ENCODE results near the gene ZSWIM4.

ZSWIM4 gene

GRCh38 chr19:13830741-13831536 lies 35.7 kb downstream of the ZSWIM4 start:
- Histone ChIP-seq H3K27ac (peak overlapping the region in 4 of 21 experiments; percentile 6 to 23 (median 8)), H3K4me3 (no peak overlapping the region)

GRCh38 chr19:13831537-13832467 lies 36.6 kb downstream of the ZSWIM4 start:
- no peak overlapping the region for H3K4me3 ChIP-seq
- peak overlapping the region in 4 of 21 experiments; percentile 7 to 23 (median 10) for H3K27ac ChIP-seq

GRCh38 chr19:13833330-13834243 lies 38.3 kb downstream of the ZSWIM4 start:
- Histone ChIP-seq H3K27ac (peak overlapping the region in 20 of 21 experiments; percentile 4 to 100 (median 73)), H3K4me3 (peak overlapping the region in 4 of 7 experiments; percentile 5 to 20 (median 14))

- Histone ChIP-seq H3K4me3 (peak overlapping the region in 1 of 7 experiments; percentile 16), H3K27ac (peak overlapping the region in 19 of 21 experiments; percentile 12 to 100 (median 74))
Observed at GRCh38 chr19:13834244-13835069, 39.2 kb downstream of the ZSWIM4 start.

DNA sequence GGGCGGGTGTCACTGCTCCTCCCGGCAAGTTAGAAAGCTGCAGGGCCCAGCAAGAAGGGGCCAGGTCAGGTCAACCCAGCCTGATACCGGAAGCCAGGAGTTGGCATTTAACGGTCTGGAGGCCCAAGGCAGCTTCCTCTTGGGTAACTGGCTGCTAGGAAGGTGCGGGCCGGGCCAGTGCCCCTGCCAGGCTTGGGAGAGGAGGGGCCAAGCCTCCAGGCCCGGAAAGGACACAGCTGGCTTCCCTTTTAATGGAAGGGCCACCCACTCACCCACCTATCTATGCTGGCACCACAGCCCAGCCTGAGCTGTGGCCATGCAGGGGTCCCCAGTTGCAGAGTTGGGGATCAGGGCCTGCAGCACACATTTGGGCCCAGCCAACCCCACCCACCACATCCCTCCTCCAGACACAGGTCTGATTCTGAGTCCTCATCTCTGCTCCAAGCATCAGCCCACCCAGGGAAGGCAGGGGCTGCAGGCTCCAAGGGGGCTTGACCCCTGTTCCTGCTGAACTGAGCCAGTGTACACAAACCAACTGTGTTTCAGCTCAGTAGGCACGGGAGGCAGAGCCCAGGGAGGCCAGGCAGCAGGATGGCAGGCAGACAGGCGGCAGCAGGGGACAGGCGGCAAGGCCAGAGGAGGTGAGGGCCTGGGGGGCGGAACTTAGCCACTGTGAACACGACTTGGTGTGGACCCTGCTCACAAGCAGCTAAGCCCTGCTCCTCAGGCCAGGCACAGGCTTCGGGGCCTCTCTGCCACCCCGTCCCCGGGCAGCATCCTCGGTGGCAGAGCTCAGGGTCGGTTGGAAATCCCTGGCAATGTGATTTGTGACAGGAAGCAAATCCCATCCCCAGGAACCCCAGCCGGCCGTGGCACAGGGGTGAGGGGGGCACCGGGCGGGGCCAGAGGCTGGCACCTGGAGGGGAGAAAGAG lies 40.8 kb downstream of the ZSWIM4 start:
- Histone ChIP-seq H3K27ac (peak overlapping the region in 20 of 21 experiments; percentile 46 to 100 (median 99)), H3K4me3 (peak overlapping the region in 2 of 7 experiments; percentile 18 to 21)

- Histone ChIP-seq H3K4me3 (peak overlapping the region; percentile 71 to 100 (median 94)), H3K27ac (peak overlapping the region; percentile 89 to 100 (median 99))
Observed at GRCh38 chr19:13838435-13839129, 43.3 kb downstream of the ZSWIM4 start.

DNA sequence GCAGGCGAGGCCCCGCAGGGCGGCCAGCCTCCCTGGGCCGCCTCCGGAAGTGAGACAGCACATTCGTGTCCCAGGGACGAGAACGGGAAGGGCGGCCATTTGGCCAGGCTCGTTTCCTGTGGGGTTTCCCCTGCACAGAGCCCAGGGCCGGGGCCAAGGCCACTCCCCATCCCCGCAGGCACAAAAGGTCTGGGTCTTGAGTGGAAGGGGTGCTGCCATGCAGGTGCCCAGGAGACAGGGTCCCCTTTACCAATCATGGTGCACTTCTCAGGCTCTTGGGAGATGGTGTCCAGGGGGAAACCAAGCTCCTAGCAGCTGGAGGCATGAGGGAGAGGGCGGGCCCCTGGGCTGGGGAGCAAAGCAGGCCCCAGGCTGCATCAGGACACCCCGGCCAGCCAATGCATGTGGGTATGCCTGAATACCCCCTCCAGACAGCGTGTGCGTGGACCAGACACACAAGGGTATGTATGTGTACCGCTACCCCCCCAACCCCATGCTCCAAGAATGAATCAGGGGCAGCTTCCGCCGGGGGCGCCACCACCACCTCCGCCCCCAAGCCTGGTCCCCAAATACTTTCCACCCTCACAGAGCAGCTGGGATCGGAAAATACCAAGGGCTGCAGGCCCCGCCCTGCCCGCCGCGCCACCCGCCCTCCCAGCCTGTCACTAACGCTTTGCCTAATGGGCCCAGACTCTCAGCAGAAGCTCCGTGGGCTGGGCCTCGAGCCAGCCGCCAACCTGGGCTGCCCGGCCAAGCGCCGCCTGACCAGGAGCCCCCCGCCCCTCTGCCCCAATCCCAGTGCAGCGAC lies 44.1 kb downstream of the ZSWIM4 start:
- peak overlapping the region; percentile 71 to 100 (median 94) for H3K4me3 ChIP-seq
- H3K27ac ChIP-seq: peak overlapping the region; percentile 89 to 100 (median 99)

DNA sequence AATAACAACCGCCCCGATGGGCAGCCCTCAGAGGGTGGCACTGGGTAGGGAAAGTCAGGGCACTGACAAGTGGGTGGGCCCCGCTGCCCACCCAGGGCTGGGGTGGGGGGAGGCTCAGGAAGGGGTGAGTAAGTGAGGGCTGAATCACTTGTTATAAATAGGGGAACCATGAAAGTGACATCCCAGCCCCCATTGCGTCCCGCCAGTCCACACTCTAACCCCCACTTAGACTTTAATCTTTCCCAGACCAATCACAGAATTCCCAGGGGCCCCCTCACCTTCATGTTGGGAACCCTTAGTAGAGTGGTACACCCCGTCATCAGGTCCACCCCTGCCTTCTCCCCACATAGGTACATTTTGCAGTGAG lies 44.7 kb downstream of the ZSWIM4 start:
- Histone ChIP-seq H3K27ac (peak overlapping the region; percentile 89 to 100 (median 99)), H3K4me3 (peak overlapping the region; percentile 71 to 100 (median 94))

- Histone ChIP-seq H3K27ac (peak overlapping the region; percentile 89 to 100 (median 99)), H3K4me3 (peak overlapping the region; percentile 71 to 100 (median 94))
Observed at GRCh38 chr19:13840305-13841085, 45.3 kb downstream of the ZSWIM4 start.

DNA sequence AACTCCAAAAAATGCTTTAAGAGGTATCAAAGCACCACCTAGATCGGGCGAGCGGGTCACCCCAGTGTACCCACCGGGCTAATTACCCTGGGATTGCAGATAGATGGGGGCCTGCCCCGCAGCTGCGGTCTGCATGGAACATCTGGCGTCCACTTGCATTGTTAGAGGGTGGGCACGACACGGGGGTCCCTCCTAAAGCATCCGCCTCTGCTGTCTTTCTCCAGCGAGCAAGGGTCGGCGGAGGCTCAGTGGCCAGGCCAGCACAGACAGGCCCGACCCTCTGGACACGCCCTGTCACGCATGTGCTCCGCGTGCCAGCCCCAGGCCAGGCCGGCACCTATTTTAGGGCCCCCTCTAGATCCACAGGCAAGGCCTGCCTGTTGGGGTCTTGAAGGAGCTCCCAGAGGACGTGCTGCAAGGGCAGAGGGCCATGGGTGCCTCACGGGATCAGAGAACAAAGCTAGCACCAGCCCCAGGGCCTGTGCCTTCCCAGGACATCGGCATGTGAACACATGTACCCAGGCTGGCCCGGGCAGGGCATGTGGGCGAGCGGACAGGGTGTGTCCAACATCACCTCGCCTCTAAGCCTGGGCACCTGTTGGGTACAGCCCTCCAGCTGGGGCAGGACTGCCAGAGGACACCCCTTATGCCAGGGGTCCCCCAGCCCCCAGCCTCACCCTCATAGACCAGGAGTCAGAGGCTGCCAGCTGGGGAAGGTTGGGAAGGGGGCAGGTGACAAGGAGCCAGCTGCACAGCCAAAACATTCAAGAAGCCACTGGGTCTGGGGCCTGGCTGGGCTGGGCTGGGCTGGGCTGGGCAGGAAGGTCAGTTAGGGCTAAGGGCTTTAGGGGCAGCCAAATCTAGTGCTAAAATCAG lies 46.1 kb downstream of the ZSWIM4 start:
- peak overlapping the region; percentile 89 to 100 (median 99) for H3K27ac ChIP-seq
- H3K4me3 ChIP-seq: peak overlapping the region; percentile 71 to 100 (median 94)

DNA sequence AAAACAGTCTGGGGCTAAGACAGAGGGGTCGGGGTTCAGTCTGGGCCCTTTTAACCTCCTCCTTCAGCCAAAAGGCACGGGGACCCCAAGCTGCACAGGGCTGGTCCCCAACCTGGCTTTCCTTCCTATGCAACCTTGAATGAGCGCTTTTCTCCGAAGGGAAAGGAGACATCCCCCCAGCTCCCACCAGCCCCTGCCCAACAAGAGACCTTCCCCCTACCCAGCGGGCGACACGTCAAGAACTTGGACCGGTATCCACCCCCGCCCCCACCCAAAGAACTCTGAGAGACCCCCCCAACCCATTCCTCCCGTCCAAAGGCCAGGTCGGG lies 46.7 kb downstream of the ZSWIM4 start:
- Histone ChIP-seq H3K27ac (peak overlapping the region; percentile 89 to 100 (median 99)), H3K4me3 (peak overlapping the region; percentile 71 to 100 (median 94))

DNA sequence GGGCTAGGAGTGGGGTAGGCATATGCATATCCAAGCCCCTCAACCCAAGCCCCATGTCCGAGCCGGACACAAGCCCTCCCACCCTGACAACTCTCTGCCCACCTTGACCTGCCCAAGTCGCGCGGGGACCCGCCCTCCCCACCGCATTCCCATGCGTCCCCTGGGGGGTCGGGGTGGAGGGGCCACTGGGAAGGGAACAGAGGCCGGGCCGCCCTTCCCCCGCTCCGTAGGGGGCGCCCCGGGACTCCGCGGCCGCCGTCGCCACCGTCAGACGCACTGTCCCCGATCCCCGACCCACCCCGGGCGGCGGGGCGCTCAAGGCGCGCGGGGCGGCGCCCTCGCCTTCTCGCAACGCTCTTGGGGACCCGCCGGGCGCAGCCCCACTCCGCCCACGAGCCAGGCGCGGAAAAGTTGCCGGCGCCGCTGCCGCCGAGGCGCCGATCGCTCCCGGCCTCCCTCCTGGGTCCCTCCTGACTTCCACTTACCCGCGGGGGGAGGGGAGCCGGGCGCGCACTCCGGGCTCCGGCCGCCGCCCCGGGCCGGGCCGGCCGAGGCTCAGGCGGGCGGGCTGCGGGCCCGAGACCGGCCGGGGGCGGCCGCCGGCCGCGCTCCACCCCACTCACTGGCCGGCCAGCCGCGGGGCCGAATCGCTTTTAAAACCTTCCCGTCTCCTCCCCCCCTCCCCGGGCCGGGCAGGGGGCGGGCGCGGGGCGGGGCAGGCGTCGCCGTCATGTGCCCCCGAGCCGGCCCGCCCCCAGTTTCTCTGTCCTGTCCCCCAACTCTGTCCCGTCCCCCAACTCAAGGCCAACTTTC lies 47.3 kb downstream of the ZSWIM4 start:
- peak overlapping the region; percentile 71 to 100 (median 94) for H3K4me3 ChIP-seq
- peak overlapping the region; percentile 89 to 100 (median 99) for H3K27ac ChIP-seq

Measured in skin epidermis (tissue), 12 donors.